ENCODE measurements around the gene TSPAN11.

GRCh38 chr12:30928356-30929244 lies 2.1 kb downstream of the TSPAN11 start:
- TF ChIP-seq, protein P1, sequence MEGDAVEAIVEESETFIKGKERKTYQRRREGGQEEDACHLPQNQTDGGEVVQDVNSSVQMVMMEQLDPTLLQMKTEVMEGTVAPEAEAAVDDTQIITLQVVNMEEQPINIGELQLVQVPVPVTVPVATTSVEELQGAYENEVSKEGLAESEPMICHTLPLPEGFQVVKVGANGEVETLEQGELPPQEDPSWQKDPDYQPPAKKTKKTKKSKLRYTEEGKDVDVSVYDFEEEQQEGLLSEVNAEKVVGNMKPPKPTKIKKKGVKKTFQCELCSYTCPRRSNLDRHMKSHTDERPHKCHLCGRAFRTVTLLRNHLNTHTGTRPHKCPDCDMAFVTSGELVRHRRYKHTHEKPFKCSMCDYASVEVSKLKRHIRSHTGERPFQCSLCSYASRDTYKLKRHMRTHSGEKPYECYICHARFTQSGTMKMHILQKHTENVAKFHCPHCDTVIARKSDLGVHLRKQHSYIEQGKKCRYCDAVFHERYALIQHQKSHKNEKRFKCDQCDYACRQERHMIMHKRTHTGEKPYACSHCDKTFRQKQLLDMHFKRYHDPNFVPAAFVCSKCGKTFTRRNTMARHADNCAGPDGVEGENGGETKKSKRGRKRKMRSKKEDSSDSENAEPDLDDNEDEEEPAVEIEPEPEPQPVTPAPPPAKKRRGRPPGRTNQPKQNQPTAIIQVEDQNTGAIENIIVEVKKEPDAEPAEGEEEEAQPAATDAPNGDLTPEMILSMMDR (IDR thresholded peaks at IDR 0.05) = no peak
- TF ChIP-seq POLR2A (IDR thresholded peaks at IDR 0.05) = no peak

Measured in adrenal gland (tissue), 5 donors.